Body of pancreas (tissue), 4 donors: ENCODE measurements around the gene ANKRD12. TPM values are rescaled to one million over a fixed set of nuclear protein-coding genes. Genes with fewer than 3 reads are reported as not detected.

Source experiments
- ATAC-seq: fragments of 150-250 bp; one replicate; pipeline ENCODE4 v1.9.1; 2016
- DNase-seq, 4 donors: peaks; one replicate each; pipeline ENCODE4 v3.0.0-alpha.2; 2019
- H3K27ac ChIP-seq, 4 donors: fragments of 200-600 bp; sonication (generic); 1 replicate in 3 of 4; 2 replicates in 1 of 4; pipeline versions ENCODE4 v1.5.1 to v1.6.1; 2016 to 2019; ENCODE audit warnings: mild to moderate bottlenecking in 1 of 4, mixed read lengths in 1 of 4, moderate library complexity in 1 of 4
- H3K27me3 ChIP-seq, 2 donors: fragments of 200-600 bp; sonication (generic); one replicate each; pipeline ENCODE4 v1.6.0; 2016; ENCODE audit warnings: mild to moderate bottlenecking in 1 of 2
- H3K36me3 ChIP-seq, 2 donors: fragments of 200-600 bp; sonication (generic); replicated peaks in 1 of 2; 2 replicates each; pipeline ENCODE4 v1.5.1; 2016; ENCODE audit warnings: low read depth in 2 of 2; ENCODE audit not compliant: insufficient read depth in 1 of 2
- H3K4me1 ChIP-seq: fragments of 200-600 bp; sonication (generic); one replicate; pipeline ENCODE4 v1.6.0; 2016
- H3K4me3 ChIP-seq, 2 donors: fragments of 200-600 bp; sonication (generic); 1 replicate in 1 of 2; 2 replicates in 1 of 2; pipeline ENCODE4 v1.5.1; 2016 to 2019
- H3K9me3 ChIP-seq, 3 donors: fragments of 200-600 bp; sonication (generic); 1 replicate in 2 of 3; 2 replicates in 1 of 3; pipeline ENCODE4 v1.5.1; 2016
- CTCF ChIP-seq, 7 experiments: fragments of 450-650 bp in 4 of 7; fragments of 200-600 bp in 3 of 7; sonication (generic) in 3 of 7; IDR thresholded peaks; one replicate each; pipeline ENCODE4 v1.5.1; 2016 to 2019; ENCODE audit warnings: antibody characterized with exemption in 7 of 7
- POLR2A ChIP-seq, 3 donors: fragments of 450-650 bp; IDR thresholded peaks; one replicate each; pipeline ENCODE4 v1.6.1; 2016; ENCODE audit warnings: antibody characterized with exemption in 3 of 3, mild to moderate bottlenecking in 2 of 3
- WGBS, 2 donors: methylation state at CpG; one replicate each; pipeline ENCODE4 v1.1.5; 2017; 5-methylcytosine and 5-hydroxymethylcytosine counted together
- intact Hi-C: fragments of 100-400 bp; cut with DNase I; formaldehyde crosslinking; loops from one replicate; pipeline ENCODE4 v1.15.1; 2023
- total RNA-seq, 2 donors: library from RNA; depleted of rRNA; stranded (reverse); fragments of >200 nt; gene quantifications; one replicate each; pipeline ENCODE4 v1.1.0, GENCODE V29; 2016

The ANKRD12 gene
- total RNA-seq, 2 donors from 2014 or later: 25.4 to 32.9 TPM

GRCh38 chr18:9096007-9096371 lies 40.6 kb upstream of the ANKRD12 start:
- ATAC-seq (no peak), DNase-seq (no peak)
- Histone ChIP-seq H3K4me3 (no peak overlapping the region), H3K27ac (no peak overlapping the region), H3K4me1 (no peaks in the 10 kb centered on the region), H3K9me3 (no peaks in the 10 kb centered on the region), H3K36me3 (no peaks in the 10 kb centered on the region), H3K27me3 (no peaks in the 10 kb centered on the region)
- intact Hi-C loops: no loop called here
- 61 to 75% methylated on average over 3 of the region's 3 CpGs for WGBS, 2 donors
- no peak for TF ChIP-seq CTCF (IDR thresholded peaks at IDR 0.05)
- no peak for TF ChIP-seq POLR2A (IDR thresholded peaks at IDR 0.05)

- H3K4me1 ChIP-seq: peaks cover 5% of the 10 kb centered on the region
- H3K27me3 ChIP-seq: no peaks in the 10 kb centered on the region
- intact Hi-C loops: no loop called here
- H3K36me3 ChIP-seq: no peaks in the 10 kb centered on the region
- no peak for ATAC-seq
- H3K9me3 ChIP-seq: no peaks in the 10 kb centered on the region
- TF ChIP-seq POLR2A (IDR thresholded peaks at IDR 0.05) (no peak), CTCF (IDR thresholded peaks at IDR 0.05) (no peak)
- H3K4me3 ChIP-seq: no peak overlapping the region
- no peak overlapping the region for H3K27ac ChIP-seq
- DNase-seq: no peak
- 64 to 65% methylated on average over 2 of the region's 2 CpGs for WGBS, 2 donors
Observed at GRCh38 chr18:9096685-9097084, 39.9 kb upstream of the ANKRD12 start.

GRCh38 chr18:9097349-9097748 lies 39.2 kb upstream of the ANKRD12 start:
- H3K27ac ChIP-seq: no peak overlapping the region
- no peak for ATAC-seq
- intact Hi-C loops: no loop called here
- peaks cover 5% of the 10 kb centered on the region for H3K4me1 ChIP-seq
- DNase-seq: no peak
- H3K9me3 ChIP-seq: no peaks in the 10 kb centered on the region
- WGBS, 2 donors: 62 to 83% methylated on average over 2 of the region's 2 CpGs
- H3K27me3 ChIP-seq: no peaks in the 10 kb centered on the region
- no peaks in the 10 kb centered on the region for H3K36me3 ChIP-seq
- TF ChIP-seq POLR2A (IDR thresholded peaks at IDR 0.05) (no peak), CTCF (IDR thresholded peaks at IDR 0.05) (no peak)
- no peak overlapping the region for H3K4me3 ChIP-seq

GRCh38 chr18:9100796-9101195 lies 35.8 kb upstream of the ANKRD12 start:
- H3K4me1 ChIP-seq: peaks cover 28% of the 10 kb centered on the region
- intact Hi-C loops: no loop called here
- ATAC-seq (no peak), DNase-seq (no peak)
- H3K4me3 ChIP-seq: no peak overlapping the region
- no peaks in the 10 kb centered on the region for H3K27me3 ChIP-seq
- no peaks in the 10 kb centered on the region for H3K36me3 ChIP-seq
- H3K27ac ChIP-seq: no peak overlapping the region
- H3K9me3 ChIP-seq: no peaks in the 10 kb centered on the region
- no peak for TF ChIP-seq POLR2A (IDR thresholded peaks at IDR 0.05)
- TF ChIP-seq CTCF (IDR thresholded peaks at IDR 0.05): no peak
- 85 to 90% methylated on average over 3 of the region's 3 CpGs for WGBS, 2 donors

- 1% methylated on average over 17 of the region's 17 CpGs for WGBS, 2 donors
- peak in 2 of 4 donors; percentile 33 to 58 for DNase-seq
- H3K36me3 ChIP-seq: no peaks in the 10 kb centered on the region
- peak overlapping the region; percentile 92 to 97 (median 94) for H3K27ac ChIP-seq
- peak; percentile 75 for ATAC-seq
- H3K4me3 ChIP-seq: peak overlapping the region; percentile 43 to 68
- peak in 1 of 3 donors; percentile 76 for TF ChIP-seq POLR2A (IDR thresholded peaks at IDR 0.05)
- no peak for TF ChIP-seq CTCF (IDR thresholded peaks at IDR 0.05)
- peaks cover 39% of the 10 kb centered on the region for H3K4me1 ChIP-seq
- H3K9me3 ChIP-seq: no peaks in the 10 kb centered on the region
- H3K27me3 ChIP-seq: no peaks in the 10 kb centered on the region
- intact Hi-C loops: no loop called here
Observed at GRCh38 chr18:9101730-9102507, 34.7 kb upstream of the ANKRD12 start.
